Lung (tissue), 12 donors: ENCODE data around the gene PKIG. TPM values are rescaled to one million over a fixed set of nuclear protein-coding genes. Genes with fewer than 3 reads are reported as not detected.
"Not testable (repeated sequence)": the region's sequence is repeated elsewhere in the genome, so short reads cannot be mapped to it uniquely, and the experiment has no call there.

Experiments used
- ATAC-seq: fragments of 200-7000 bp; cut with Tn5 transposase; one replicate; pipeline ENCODE4 v1.9.1; 2020; ENCODE audit warnings: moderate number of reproducible peaks; ENCODE audit not compliant: insufficient read depth, low FRiP score
- DNase-seq, 3 donors: peaks; one replicate each; pipeline ENCODE4 v3.0.0-alpha.2; 2013 to 2017
- H3K27ac ChIP-seq, 2 donors: one replicate each; pipeline ENCODE4 v1.5.1; 2013; ENCODE audit warnings: mild to moderate bottlenecking in 2 of 2, moderate library complexity in 2 of 2, control low read depth in 1 of 2, inconsistent platforms in 1 of 2, low read depth in 1 of 2, low read length in 1 of 2
- H3K27me3 ChIP-seq, 3 donors: one replicate each; pipeline ENCODE4 v1.5.1; 2013; ENCODE audit warnings: low read length in 2 of 3; ENCODE audit not compliant: control insufficient read depth in 3 of 3, insufficient read depth in 3 of 3
- H3K36me3 ChIP-seq, 4 donors: one replicate each; pipeline ENCODE4 v1.5.1; 2013; ENCODE audit warnings: low read length in 4 of 4, mild to moderate bottlenecking in 1 of 4, moderate library complexity in 1 of 4; ENCODE audit not compliant: control insufficient read depth in 4 of 4, insufficient read depth in 4 of 4
- H3K4me1 ChIP-seq, 5 donors: one replicate each; pipeline ENCODE4 v1.5.1; 2013; ENCODE audit warnings: low read length in 5 of 5, mild to moderate bottlenecking in 2 of 5, moderate library complexity in 1 of 5; ENCODE audit not compliant: control insufficient read depth in 5 of 5, insufficient read depth in 5 of 5
- H3K4me3 ChIP-seq: one replicate; pipeline ENCODE4 v1.5.1; 2013; ENCODE audit warnings: mild to moderate bottlenecking, control low read depth, moderate library complexity
- H3K9ac ChIP-seq, 2 donors: one replicate each; pipeline ENCODE4 v1.5.1; 2013; ENCODE audit warnings: low read length in 2 of 2, control low read depth in 1 of 2; ENCODE audit not compliant: insufficient read depth in 1 of 2
- H3K9me3 ChIP-seq, 4 donors: one replicate each; pipeline ENCODE4 v1.5.1; 2013; ENCODE audit warnings: low read length in 3 of 4, mild to moderate bottlenecking in 1 of 4, moderate library complexity in 1 of 4; ENCODE audit not compliant: control insufficient read depth in 4 of 4, insufficient read depth in 3 of 4
- WGBS, 2 donors: extraction: QIAGEN DNeasy Blood & Tissue Kit; methylation state at CpG; one replicate each; pipeline ENCODE4 v1.1.7; 2013; 5-methylcytosine and 5-hydroxymethylcytosine counted together
- polyA plus RNA-seq, 2 donors: library from polyadenylated mRNA; stranded (reverse); fragments of 200-250 nt; gene quantifications; one replicate each; pipeline ENCODE4 v1.2.1, GENCODE V29; 2013
- total RNA-seq, 2 donors: library from RNA; depleted of rRNA in 1 of 2; stranded (reverse); fragments of >200 nt in 1 of 2; gene quantifications; one replicate each; pipeline ENCODE4 v1.2.1, GENCODE V29; 2014 to 2021
- TF ChIP-seq, protein P1 (sequence below): IDR thresholded peaks from 2 replicates; pipeline ENCODE4 v1.5.1; 2012; ENCODE audit warnings: mild to moderate bottlenecking; ENCODE audit errors: control extremely low read depth, extremely low read depth
- donor health status: control.
- donor health status: control.
- donor health status: Bipolar disorder and iron deficiency.
- donor health status: healthy.
- donor health status: DM: yes; HTN: yes; CAD: no.

Gene PKIG
- total and polyA plus RNA-seq, 4 donors = 45.7 to 67.8 (median 63.0) TPM

DNA sequence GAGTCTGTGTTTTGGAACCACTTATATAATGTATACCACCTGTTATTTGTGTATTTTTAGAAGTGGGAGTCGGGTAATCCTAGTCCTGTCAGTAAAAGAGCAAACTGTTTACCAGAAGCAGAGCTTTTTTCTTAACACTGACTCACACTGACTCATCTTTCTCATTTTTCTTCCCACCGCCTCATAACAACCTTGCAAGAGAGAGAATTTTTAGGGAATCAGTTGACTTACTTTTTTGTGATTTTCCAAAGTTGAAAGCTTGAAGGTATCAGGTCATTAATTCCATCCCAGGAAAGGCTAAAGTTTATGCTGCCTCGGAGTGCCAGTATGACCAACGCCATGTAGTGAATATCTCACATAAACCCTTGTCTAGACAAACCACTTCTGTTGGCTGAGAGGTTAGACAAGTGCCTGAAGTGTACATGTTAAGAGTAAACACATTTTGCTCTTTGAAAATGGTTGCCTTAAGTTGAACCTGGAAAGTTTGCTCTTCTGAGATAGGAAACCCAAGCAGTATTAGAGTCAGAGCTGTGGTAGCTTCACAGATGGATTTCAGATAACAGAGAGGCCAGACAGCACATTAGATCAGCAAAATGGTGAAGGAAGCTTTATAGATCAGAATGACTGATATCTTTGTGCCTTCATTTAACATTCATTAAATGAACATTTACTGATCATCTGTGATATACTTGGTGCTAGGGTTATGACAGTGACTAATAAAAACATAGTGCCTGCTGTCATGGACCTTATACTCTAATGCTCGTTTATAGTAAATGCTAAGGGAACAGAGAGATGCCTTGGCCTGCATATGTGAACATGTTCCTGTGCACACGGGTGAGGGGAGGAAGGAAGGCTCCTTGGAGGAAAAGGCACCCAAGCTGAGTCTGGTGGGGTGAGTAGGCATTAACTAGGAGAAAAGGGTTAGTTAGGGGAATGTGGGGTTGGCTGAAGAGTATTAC, 29.1 kb upstream of the PKIG start:
- Histone ChIP-seq H3K27ac (peak overlapping the region; percentile 49 to 55), H3K9ac (no peak overlapping the region), H3K4me1 (peaks cover 6 to 53% (median 24%) of the 10 kb centered on the region in 5 donors), H3K9me3 (no peaks in the 10 kb centered on the region), H3K27me3 (no peaks in the 10 kb centered on the region), H3K4me3 (no peak overlapping the region), H3K36me3 (no peaks in the 10 kb centered on the region)
- TF ChIP-seq, protein P1, sequence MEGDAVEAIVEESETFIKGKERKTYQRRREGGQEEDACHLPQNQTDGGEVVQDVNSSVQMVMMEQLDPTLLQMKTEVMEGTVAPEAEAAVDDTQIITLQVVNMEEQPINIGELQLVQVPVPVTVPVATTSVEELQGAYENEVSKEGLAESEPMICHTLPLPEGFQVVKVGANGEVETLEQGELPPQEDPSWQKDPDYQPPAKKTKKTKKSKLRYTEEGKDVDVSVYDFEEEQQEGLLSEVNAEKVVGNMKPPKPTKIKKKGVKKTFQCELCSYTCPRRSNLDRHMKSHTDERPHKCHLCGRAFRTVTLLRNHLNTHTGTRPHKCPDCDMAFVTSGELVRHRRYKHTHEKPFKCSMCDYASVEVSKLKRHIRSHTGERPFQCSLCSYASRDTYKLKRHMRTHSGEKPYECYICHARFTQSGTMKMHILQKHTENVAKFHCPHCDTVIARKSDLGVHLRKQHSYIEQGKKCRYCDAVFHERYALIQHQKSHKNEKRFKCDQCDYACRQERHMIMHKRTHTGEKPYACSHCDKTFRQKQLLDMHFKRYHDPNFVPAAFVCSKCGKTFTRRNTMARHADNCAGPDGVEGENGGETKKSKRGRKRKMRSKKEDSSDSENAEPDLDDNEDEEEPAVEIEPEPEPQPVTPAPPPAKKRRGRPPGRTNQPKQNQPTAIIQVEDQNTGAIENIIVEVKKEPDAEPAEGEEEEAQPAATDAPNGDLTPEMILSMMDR = no peak
- DNase-seq = peak in 2 of 3 donors; percentile 47 to 78
- ATAC-seq = peak; percentile 34
- WGBS, 2 donors = 32 to 53% methylated on average over 6 of the region's 6 CpGs

- peaks cover 0 to 10% (median 4%) of the 10 kb centered on the region in 5 donors for H3K4me1 ChIP-seq
- TF ChIP-seq, protein P1 = no peak
Measured at GRCh38 chr20:44559302-44559701, 23.1 kb upstream of the PKIG start.

DNA sequence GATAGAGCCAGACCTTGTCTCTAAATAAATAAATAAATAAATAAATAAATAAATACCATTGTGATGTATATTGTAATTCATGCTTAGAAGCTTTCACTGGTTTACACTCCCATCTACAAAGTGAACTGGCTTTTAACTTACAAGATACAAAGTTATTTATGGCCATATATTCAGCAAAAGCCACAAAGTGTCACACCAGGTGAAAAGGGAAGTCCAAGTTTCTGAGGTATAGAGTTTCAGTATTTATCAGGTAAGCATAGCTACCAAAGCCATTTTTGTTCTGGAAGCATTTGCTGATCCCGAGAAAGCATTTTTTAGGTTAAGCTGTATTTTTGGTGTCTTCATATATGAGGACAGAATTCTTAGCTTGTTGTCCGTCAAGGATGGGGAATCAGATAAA, 22.1 kb upstream of the PKIG start:
- 97 to 100% methylated on average over 2 of the region's 2 CpGs for WGBS, 2 donors
- no peak for ATAC-seq
- TF ChIP-seq, protein P1 = no peak

More at GRCh38 chr20:44559302-44559701, 23.1 kb upstream of the PKIG start:
- H3K27ac ChIP-seq = no peak overlapping the region
- no peaks in the 10 kb centered on the region for H3K9me3 ChIP-seq
- ATAC-seq (no peak), DNase-seq (no peak)
- H3K36me3 ChIP-seq = no peaks in the 10 kb centered on the region
- no peak overlapping the region for H3K4me3 ChIP-seq
- H3K9ac ChIP-seq = no peak overlapping the region
- no peaks in the 10 kb centered on the region for H3K27me3 ChIP-seq

GRCh38 chr20:44560818-44561217, 21.6 kb upstream of the PKIG start:
- H3K36me3 ChIP-seq, DNase-seq, H3K27ac ChIP-seq, H3K4me3 ChIP-seq, H3K27me3 ChIP-seq, H3K9ac ChIP-seq, ATAC-seq, H3K9me3 ChIP-seq, H3K4me1 ChIP-seq: not testable (repeated sequence)
- 94% methylated on average over 6 of the region's 6 CpGs for WGBS, 2 donors

More for the DNA sequence above, 22.1 kb upstream of the PKIG start:
- Histone ChIP-seq H3K9ac (no peak overlapping the region), H3K4me3 (no peak overlapping the region), H3K27ac (no peak overlapping the region), H3K36me3 (no peaks in the 10 kb centered on the region), H3K27me3 (no peaks in the 10 kb centered on the region), H3K9me3 (no peaks in the 10 kb centered on the region), H3K4me1 (peaks cover 0 to 4% (median 2%) of the 10 kb centered on the region in 5 donors)
- no peak for DNase-seq
